OCI-LY7 (cell line): ENCODE measurements around the gene CYFIP1.
"Not testable (repeated sequence)": the region's sequence is repeated elsewhere in the genome, so short reads cannot be mapped to it uniquely, and the experiment has no call there.

Source experiments
- EZH2phosphoT487 ChIP-seq: fragments of 200-600 bp; sonication (generic); IDR thresholded peaks from 2 replicates; pipeline ENCODE4 v1.6.1; 2018; ENCODE audit warnings: low read depth, borderline replicate concordance, mild to moderate bottlenecking, mixed run types, antibody characterized with exemption, low read length, moderate library complexity, mixed read lengths
- TF ChIP-seq, protein P1 (sequence below): fragments of 200-600 bp; sonication (generic); conservative IDR thresholded peaks from 2 replicates; pipeline ENCODE4 v1.5.1; 2014; ENCODE audit warnings: mild to moderate bottlenecking, antibody characterized with exemption, low read length, moderate library complexity, mixed read lengths

DNA sequence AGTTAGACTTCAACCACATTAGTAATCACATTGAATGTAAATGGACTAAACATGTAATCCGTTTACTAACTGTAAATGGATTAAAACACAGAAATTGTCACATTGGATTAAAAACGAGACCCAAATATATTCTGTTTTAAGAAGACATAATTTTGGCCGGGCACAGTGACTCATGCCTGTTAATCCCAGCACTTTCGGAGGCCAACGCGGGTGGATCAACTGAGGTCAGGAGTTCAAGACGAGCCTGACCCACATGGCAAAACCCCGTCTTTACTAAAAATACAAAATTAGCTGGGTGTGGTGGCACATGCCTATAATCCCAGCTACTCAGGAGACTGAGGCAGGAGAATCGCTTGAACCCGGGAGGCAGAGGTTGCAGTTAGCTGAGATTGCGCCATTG is 1.8 kb upstream of the CYFIP1 start:
- TF ChIP-seq, protein P1, sequence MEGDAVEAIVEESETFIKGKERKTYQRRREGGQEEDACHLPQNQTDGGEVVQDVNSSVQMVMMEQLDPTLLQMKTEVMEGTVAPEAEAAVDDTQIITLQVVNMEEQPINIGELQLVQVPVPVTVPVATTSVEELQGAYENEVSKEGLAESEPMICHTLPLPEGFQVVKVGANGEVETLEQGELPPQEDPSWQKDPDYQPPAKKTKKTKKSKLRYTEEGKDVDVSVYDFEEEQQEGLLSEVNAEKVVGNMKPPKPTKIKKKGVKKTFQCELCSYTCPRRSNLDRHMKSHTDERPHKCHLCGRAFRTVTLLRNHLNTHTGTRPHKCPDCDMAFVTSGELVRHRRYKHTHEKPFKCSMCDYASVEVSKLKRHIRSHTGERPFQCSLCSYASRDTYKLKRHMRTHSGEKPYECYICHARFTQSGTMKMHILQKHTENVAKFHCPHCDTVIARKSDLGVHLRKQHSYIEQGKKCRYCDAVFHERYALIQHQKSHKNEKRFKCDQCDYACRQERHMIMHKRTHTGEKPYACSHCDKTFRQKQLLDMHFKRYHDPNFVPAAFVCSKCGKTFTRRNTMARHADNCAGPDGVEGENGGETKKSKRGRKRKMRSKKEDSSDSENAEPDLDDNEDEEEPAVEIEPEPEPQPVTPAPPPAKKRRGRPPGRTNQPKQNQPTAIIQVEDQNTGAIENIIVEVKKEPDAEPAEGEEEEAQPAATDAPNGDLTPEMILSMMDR: not testable (repeated sequence)
- TF ChIP-seq EZH2phosphoT487: not testable (repeated sequence)
